GM19438 (cell line): Measurements from ENCODE around the gene AGAP3.

ENCODE experiments used
- ATAC-seq: cut with Tn5 transposase; IDR thresholded peaks from one replicate; pipeline ENCODE4 v1.9.1; 2021; ENCODE audit warnings: low read depth; ENCODE audit not compliant: unreplicated experiment

Gene AGAP3

DNA sequence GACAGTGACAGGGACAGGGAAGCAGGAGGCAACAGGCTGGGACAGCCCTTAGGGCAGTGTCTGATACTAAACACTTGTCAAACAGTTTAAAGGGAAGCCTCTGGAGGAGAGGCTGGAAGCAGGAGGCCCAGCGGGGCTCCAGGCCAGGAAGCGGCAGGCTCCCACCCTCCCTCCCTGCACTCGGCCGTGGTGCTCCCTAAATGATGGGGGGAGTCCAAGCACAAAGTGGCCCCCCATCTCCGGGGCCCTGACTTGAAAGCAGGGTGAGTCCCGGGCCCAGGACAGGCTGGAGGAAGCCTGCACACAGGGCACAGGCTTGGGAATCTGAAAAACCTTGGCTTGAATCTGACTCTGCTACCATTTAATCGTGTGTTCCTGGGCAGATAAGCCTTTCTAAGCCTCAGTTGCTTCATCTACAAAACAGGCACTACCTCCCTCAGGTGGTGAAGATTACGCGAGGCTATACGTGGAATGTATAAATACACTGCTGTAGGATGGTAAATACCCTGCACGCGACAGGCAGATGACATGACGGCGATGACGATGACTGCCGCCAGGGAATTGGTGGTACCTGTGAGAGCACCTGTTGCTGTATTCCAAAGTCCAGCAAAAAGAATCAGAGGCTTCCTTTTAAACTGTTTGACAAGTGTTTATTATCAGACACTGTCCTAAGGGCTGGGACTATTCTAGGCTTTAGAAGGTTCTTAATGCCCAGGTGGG lies 47.2 kb downstream of the AGAP3 start:
- ATAC-seq: no peak

DNA sequence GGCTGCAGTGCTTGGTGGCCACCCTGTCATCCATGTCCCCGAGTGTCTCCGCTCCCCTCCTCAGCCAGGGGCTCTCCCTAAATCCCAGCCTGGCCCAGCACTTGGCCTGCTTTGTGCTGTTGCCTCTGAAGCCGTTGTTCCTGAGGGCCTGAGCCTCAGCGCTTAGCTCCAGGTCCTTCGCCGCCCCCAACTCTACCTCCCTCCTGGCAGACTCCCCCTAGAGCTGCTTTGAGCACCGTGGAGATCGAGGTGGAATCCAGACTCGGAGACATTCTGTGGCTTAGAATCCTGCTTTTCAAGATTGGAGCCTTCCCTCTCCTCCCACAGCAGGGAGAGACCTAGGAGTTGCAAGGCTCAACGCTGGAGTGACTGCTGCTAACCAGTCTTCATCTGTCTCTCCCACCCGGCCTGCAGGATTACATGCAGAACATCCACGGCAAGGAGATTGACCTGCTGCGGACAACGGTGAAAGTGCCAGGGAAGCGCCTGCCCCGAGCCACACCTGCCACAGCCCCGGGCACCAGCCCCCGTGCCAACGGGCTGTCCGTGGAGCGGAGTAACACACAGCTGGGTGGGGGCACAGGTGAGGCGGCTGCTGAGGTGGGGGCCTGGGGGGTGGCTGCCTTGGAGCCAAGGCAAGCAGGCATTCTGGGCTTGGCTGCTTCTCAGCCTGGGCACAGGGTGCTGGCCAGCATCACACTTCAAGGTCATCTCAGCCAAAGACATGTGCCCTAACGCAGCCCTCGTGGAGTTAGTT lies 47.9 kb downstream of the AGAP3 start:
- ATAC-seq: no peak

DNA sequence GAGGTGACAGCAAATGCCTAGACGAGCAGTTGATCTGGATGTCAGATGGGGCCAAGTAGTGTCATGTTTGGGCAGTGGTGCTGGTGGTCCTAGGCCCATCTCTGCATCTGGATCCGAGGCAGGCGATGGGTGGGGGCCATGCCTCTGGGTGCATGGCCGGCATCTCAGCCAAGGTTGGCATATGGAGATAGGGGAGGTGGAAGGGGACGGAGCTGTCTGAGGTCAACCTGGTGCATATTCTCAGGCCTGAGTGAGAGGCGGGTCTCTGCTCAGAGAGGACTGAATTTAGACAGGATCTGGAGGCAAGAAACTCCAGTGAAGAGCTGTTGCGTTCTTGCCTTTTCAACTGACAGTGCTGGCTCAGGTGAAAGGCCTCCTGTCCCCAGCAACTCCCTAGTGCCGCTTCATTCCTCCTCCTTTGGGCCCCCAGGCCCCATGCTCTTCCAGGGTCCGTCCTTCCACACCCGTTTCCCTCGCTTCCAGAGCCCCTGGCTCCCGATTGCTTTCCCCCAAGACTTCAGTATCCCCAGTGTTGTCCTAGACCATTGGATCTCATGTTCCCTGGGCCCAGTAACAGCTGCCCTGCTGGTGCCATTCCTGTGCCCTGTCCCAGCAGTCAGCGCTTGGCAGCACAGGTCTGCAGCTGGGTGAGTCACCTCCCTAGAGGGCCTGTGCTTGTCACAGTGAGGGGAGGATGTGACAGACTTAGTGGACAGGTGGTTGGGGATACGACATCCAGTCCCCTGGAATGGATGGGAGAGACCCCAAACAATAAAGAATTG lies 48.7 kb downstream of the AGAP3 start:
- no peak for ATAC-seq

DNA sequence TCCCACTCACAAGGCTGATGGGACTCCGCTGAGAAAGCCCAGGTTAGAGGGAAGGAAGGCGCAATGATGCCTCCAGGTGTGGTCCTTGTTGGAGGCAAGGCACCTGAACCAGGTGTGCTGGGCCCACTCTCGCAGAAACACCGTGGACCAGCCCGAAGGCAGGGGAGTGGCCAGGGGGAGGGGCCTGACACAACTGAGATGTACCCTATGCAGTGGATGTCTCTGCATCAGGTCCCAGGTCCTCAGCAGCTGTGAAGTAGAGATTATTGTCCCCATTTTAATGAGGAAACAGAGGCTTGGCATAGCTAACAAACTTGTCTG lies 49.2 kb downstream of the AGAP3 start:
- no peak for ATAC-seq

DNA sequence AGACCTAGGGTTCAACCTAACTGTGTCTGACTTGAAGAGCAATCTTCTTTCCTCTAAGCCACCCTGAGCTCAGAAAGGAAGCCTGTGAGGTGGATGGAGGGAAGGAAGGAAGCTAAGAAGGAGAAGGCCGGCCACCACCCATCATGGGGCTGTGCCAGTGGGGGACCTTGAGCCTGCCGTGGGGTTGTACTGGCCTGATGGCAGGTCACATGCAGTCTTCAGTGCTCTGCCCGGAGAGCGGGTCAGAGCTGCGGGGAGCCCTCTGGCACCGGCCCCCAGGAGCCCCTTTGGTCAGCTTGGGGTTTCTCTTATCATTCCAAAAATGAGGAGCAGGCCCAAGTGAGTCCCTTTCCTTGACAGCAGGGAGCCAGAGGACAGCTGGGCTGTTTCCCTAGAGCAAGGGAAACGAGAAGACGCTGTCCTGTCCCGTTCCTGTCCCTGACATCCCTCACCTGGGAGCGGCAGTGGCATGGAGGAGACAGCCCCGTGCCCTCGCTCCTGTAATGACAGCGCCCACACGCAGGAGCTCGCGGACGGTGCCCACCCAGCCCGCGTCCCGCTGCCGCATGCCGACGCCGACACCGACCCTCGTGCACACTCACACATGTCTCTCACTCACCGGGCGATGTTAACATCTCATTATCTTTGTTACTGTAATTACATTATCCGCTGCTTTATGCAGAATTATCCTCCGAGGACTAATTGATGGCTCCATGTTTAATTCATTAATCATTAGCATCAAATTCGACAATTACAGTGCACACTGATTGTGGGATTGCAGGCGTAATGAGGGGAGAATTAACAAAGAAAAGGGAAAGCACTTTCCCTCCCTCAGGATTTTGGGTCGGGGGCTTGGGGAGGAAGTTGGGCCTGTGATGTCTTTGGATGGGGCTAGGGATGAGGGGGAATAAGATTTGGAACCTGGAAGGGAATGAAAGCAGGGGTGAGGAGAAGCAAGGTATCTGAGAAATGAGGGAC lies 49.9 kb downstream of the AGAP3 start:
- no peak for ATAC-seq

DNA sequence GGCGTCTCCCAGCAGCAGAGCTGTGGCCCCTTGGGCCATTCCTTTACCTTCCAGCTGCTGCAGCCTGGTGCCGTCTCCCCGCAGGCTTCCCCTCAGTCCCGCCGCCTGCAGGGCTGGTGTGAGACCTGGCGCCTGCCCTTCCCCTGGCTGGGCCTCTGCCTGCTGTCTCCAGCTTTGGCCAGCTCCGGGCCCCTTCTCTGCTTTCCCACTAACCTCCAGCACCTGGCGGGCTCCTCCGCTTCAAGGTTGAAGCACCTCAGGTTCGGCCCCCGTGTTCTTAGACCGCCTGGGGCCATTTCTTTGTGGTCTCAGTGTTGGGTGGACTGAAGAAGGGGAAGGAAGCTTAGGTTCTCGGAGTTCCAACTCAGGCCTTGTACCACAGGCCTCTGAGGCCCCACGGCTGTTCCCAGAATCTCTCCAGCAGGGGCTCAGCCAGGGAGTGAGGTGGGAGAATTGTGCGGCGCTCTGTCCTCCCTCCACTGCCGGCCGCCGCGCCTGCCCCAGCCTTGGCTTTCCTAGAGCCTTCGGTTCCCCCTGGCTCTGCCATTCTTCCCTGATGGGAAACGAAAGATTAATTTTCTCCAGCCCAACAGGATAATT lies 50.9 kb downstream of the AGAP3 start:
- ATAC-seq: no peak

DNA sequence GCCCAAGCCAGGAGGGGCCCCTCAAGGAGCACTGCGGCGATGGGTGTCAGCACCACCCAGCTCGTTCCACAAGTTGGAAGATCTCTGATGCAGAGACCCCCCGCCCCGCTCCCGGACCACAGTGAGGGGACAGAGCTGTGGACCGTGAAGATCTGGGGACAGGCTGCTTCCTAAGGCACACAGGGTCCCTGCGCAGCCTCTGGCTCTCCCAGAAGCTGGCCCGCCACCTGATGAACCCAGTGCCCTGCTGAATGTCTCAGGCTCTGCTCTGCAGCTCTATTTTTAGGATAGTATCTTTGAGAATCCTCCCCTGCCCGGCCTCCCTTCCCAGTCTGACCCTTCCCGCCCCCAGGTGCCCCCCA lies 51.5 kb downstream of the AGAP3 start:
- ATAC-seq: no peak

DNA sequence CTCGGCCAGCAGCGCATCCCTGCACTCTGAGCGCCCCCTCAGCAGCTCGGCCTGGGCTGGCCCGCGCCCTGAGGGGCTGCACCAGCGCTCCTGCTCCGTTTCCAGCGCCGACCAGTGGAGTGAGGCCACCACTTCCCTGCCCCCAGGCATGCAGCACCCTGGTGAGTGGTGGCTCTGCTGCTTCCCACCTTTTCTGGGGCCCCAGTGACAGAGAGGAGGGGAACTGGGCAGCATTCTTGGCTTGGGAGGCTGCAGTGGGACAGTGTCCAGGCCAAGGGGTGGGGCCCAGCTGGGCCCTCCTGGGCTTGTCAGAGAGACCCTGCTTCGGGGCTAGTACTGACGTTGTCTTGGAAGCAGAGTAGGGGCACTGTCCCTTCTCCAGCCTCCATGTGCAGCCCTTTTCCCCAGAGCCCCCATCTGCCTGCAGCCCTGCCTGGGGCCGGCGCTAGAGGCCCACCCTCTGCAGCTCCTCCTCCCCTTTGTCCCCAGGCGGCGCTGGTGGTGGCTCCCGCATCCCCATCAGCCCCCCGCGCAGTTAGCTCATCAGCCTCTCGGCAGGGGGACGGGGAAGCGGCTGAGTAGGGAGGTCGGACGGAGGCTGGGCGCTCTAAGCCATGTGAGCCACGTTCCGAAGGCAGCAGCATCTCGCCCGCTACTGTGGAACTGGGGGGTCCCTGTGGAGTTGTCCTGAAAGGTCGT lies 52.0 kb downstream of the AGAP3 start:
- no peak for ATAC-seq

DNA sequence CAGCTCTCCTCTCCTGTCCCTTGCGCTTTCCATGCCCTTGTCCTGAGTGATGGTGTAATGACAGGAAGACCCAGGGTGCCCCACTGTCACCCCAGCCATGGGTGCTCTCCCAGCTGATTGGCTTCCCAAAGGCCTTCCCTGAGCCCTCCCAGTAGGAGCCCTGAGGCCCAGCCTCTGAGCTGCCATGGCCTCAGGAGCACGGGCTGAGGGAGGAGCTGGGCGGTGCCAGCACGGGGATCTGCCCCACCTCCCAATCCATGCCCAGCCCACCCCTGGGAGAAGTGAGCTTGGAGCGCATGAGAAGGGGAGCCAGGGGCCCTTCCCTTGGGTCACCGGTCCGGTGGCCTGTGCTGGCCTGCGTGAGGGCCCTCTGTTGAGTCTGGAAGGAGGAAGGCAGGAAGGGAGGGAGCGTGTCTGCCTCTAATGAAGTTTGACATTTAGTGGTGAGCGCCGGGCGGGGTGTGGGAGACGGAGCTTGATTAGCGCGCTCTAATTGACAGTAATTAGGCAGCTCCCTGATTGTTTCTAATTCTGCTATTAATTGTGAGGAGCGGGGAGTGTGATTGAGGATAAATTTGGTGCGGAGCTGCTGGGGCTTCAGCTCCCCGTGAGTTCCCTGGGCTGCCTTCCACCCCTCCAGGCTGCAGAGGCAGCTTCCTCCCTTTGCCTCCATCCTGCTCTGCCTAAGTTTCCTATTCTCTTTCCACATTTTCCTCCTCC lies 53.0 kb downstream of the AGAP3 start:
- ATAC-seq: no peak

DNA sequence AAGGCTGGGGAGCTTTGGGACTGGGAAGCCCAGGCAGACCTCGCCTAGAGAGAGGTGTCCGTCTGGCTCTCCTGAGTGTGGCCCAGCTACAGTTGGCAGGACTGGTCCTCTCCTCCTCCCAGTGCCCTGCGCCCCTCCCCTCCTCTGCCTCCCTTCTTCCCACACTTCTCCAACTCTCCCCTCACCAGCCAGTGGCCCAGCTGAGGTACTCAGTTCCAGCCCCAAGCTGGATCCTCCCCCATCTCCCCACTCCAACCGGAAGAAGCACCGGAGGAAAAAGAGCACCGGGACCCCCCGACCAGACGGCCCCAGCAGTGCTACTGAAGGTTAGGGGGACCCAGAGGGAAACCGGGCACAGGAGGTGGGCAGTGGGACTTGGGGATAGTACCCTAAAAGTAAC lies 53.5 kb downstream of the AGAP3 start:
- ATAC-seq: no peak

DNA sequence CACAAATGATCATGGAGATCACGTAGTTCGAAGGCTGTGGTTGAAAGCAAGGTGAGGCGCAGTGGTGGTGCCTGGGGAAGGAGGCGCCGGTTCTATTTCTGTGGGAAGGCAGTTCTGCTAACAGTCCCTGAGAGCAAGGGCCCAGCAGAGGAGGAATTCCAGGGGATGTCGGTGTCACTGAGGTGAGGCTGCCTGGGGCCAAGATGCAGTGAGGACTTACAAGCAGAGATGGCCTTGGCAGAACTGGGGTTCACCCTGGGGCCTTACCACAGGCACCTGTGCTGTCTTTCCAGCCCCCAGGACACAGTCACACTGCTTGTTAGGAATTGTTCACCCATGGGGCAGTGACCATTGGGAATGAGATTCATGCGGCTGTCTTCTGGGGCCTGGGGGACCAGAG lies 54.6 kb downstream of the AGAP3 start:
- no peak for ATAC-seq

DNA sequence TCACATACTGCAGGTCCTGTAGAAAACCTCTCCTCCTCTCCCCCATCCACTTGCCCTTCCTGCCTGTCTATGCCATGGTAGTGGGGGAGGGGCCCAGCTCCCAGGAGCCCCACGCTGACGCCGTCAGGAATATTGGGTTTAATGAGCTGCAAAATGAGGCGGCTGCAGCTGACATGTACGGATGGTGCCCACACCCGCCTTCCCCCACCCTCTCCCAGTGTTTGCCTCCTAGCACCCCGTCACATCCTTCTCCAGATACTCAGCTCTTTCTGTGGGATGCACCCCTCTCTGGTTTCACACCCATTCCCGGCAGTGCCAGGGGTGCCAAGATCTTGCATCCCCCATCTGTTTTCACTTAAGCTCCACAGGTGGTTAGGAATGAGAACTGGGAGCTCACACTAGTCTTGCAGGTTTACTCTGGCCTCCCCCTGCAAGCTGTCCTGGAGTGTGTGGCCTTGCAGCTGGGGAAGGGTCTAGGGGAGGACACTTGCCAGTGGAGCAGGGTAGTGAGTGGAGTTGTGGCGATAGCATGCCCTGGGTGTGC lies 55.1 kb downstream of the AGAP3 start:
- no peak for ATAC-seq

DNA sequence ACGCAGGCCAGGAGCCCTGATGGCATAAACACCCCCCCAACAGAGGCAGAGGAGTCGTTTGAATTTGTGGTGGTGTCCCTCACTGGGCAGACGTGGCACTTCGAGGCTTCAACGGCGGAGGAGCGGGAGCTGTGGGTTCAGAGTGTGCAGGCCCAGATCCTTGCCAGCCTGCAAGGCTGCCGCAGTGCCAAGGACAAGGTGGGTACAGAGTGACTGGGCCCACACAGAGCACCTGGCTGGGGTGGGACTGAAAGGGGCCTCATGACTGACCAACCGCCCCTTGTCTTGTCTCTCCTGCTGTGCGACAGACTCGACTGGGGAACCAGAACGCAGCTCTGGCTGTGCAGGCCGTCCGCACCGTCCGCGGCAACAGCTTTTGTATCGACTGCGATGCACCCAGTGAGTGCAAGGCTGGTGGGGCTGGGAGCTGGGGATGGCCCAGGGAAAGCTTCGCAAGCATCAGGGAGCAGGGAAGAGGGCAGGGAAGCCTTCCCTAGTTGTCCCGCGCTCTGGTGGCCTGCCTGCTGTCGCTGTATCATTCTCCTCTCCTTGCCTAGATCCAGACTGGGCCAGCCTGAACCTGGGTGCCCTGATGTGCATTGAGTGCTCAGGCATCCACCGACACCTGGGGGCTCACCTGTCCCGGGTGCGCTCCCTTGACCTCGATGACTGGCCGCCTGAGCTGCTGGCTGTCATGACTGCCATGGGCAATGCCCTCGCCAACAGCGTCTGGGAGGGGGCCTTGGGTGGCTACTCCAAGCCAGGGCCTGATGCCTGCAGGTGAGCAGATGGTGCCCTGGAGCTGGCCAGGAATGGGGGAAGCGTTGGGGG lies 55.8 kb downstream of the AGAP3 start:
- no peak for ATAC-seq

DNA sequence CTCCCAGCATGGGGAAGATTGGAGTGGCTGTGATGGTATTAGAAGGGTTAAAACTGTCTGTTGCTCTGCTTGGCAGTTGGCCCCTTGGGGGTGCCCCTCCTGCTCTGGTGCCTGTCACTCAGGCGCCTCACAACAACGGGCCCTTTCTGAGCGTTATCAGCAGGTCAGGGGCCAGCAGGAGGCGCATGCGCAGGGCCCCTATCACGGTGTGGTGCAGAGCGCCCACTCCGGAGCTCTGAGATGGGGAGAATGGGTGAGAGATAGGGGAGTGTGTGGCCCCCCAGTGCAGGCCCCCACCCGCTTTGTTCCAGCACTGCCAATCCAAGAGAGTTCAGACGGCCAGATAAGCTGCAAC lies 56.4 kb downstream of the AGAP3 start:
- no peak for ATAC-seq

DNA sequence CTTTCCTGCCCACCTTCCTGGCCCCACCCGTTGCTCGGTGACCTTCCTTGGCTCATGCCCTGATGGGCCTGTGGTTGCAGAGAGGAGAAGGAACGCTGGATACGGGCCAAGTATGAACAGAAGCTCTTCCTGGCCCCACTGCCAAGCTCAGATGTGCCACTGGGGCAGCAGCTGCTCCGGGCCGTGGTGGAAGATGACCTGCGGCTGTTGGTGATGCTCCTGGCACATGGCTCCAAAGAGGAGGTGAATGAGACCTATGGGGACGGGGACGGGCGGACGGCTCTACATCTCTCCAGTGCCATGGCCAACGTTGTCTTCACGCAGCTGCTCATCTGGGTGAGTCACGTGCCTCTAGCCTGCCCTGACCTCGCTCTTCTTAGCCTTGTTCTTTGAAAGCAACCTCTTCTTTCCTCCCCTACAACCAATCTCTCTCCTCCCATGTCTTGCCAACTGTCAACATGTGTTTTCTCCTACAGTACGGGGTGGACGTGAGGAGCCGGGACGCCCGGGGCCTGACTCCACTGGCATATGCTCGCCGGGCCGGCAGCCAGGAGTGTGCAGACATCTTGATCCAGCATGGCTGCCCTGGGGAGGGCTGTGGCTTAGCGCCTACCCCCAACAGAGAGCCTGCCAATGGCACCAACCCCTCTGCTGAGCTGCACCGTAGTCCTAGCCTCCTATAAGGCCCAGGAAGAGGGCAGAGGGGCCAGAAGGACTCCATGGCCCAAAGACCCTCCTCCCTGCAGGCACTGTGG lies 57.2 kb downstream of the AGAP3 start:
- ATAC-seq: no peak

DNA sequence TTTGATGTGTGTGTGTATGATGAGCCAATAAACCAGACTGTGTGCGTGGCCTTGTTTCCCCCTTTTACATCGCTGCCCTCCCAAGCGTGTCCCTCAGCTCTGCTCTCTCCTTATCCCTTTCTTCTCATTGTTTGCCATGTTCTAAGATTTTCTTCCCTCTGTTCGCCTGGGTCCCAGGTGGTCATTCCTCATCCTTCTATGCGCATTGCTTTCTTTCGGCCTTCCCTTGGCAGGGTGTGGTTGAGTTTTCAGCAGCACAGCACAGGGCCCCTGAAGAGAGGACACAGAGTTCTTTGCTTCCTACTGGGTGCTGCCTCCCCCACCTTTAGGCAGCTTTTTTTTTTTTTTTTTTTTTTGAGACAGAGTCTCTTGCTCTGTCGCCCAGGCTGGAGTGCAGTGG lies 58.1 kb downstream of the AGAP3 start:
- ATAC-seq: no peak

DNA sequence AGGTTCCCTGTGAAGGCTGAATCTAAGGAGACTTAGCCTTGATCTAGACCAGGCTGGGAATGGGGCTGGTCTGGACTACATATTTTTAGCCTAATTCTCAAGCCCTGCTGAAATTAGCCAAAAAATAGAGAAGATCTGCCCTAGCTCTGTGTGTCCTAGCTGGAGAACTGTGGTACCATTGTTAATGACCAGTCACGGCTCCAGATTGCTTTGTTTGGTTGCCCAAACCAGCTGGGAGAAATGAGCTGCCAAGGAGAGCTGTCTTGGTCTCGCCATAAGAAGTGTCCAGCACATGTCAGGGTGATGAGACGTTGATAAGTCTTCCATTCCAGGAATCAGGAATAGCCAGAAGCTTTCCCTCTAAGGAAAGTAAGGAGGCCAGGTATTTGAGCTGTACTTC lies 60.5 kb downstream of the AGAP3 start:
- ATAC-seq: no peak
